Stimulated activated CD8-positive, alpha-beta memory T cell treated with anti-CD3 and anti-CD28 coated beads, Interleukin-15, amount 100 ng/mL, for 48 hours (primary cell): ENCODE data around the gene JAK1.
"Not testable (repeated sequence)": the region's sequence is repeated elsewhere in the genome, so short reads cannot be mapped to it uniquely, and the experiment has no call there.

Experiments used
- DNase-seq, 2 donors: peaks; one replicate each; pipeline ENCODE4 v3.0.0-alpha.2; 2020; ENCODE audit warnings: low read depth in 2 of 2

Gene JAK1

GRCh38 chr1:64922336-64922735 lies 44.0 kb downstream of the JAK1 start:
- DNase-seq, result no peak

GRCh38 chr1:64921771-64922170 lies 44.6 kb downstream of the JAK1 start:
- DNase-seq, result no peak

- no peak for DNase-seq
Observed at GRCh38 chr1:64920941-64921589, 45.3 kb downstream of the JAK1 start.

GRCh38 chr1:64919120-64919519 lies 47.2 kb downstream of the JAK1 start:
- DNase-seq, result not testable (repeated sequence)

- DNase-seq, result no peak
Observed at GRCh38 chr1:64917907-64918306, 48.4 kb downstream of the JAK1 start.

- no peak for DNase-seq
Observed at GRCh38 chr1:64917328-64917861, 49.0 kb downstream of the JAK1 start.

GRCh38 chr1:64915381-64916274 lies 50.7 kb downstream of the JAK1 start:
- no peak for DNase-seq

GRCh38 chr1:64913361-64914015 lies 52.9 kb downstream of the JAK1 start:
- no peak for DNase-seq

- no peak for DNase-seq
Observed at GRCh38 chr1:64912191-64912590, 54.2 kb downstream of the JAK1 start.

- no peak for DNase-seq
Observed at GRCh38 chr1:64911326-64911725, 55.0 kb downstream of the JAK1 start.

- DNase-seq, result no peak
Observed at GRCh38 chr1:64909031-64909430, 57.3 kb downstream of the JAK1 start.

- DNase-seq, result no peak
Observed at GRCh38 chr1:64908575-64908974, 57.8 kb downstream of the JAK1 start.

- DNase-seq, result no peak
Observed at GRCh38 chr1:64906447-64906846, 59.9 kb downstream of the JAK1 start.

- no peak for DNase-seq
Observed at GRCh38 chr1:64903593-64903992, 62.8 kb downstream of the JAK1 start.

- no peak for DNase-seq
Observed at GRCh38 chr1:64901663-64902062, 64.7 kb downstream of the JAK1 start.

GRCh38 chr1:64900916-64901315 lies 65.4 kb downstream of the JAK1 start:
- no peak for DNase-seq

GRCh38 chr1:64898107-64898861 lies 68.1 kb downstream of the JAK1 start:
- no peak for DNase-seq

GRCh38 chr1:64896551-64896950 lies 69.8 kb downstream of the JAK1 start:
- DNase-seq, result no peak

- no peak for DNase-seq
Observed at GRCh38 chr1:64895500-64895899, 70.8 kb downstream of the JAK1 start.

GRCh38 chr1:64894438-64895196 lies 71.7 kb downstream of the JAK1 start:
- DNase-seq, result no peak

- DNase-seq, result no peak
Observed at GRCh38 chr1:64893921-64894320, 72.4 kb downstream of the JAK1 start.
